Mucosa of descending colon (tissue), 3 donors: Measurements from ENCODE around the gene SCNN1B. TPM values are rescaled to one million over a fixed set of nuclear protein-coding genes. Genes with fewer than 3 reads are reported as not detected.

Experiments used
- ATAC-seq: fragments of 200-7000 bp; cut with Tn5 transposase; one replicate; pipeline ENCODE4 v1.9.1; 2020; ENCODE audit warnings: mild to moderate bottlenecking, moderate library complexity
- DNase-seq, 3 donors: peaks; one replicate each; pipeline ENCODE4 v3.0.0-alpha.2; 2020
- H3K36me3 ChIP-seq: fragments of 200-600 bp; one replicate; pipeline ENCODE4 v1.8.0; 2021; ENCODE audit warnings: low read depth, mild to moderate bottlenecking
- H3K4me1 ChIP-seq: fragments of 200-600 bp; one replicate; pipeline ENCODE4 v1.8.0; 2021; ENCODE audit warnings: low read depth, mild to moderate bottlenecking
- H3K4me3 ChIP-seq: fragments of 200-600 bp; one replicate; pipeline ENCODE4 v1.8.0; 2021; ENCODE audit warnings: mild to moderate bottlenecking
- H3K9me3 ChIP-seq: fragments of 200-600 bp; one replicate; pipeline ENCODE4 v1.8.0; 2021; ENCODE audit warnings: mild to moderate bottlenecking
- intact Hi-C, 2 donors: fragments of 100-400 bp; cut with DNase I in 1 of 2; cut with micrococcal nuclease in 1 of 2; formaldehyde crosslinking; loops; one replicate each; pipeline versions ENCODE4 v1.11.0 to v1.11.1; 2022; cut with DNase I, micrococcal nuclease
- total RNA-seq, 3 donors: library from RNA; stranded (reverse); fragmentation: NEBNext Ultra II Directional in 2 of 3; extraction: Animal tissue kit (Norgen Biotek cat#: 25700) in 2 of 3; gene quantifications; one replicate each; pipeline versions ENCODE4 v1.2.1 to v1.2.4, GENCODE V29; 2021 to 2023
- TF ChIP-seq, protein P1 (sequence below): fragments of 200-600 bp; IDR thresholded peaks from one replicate; pipeline ENCODE4 v1.8.0; 2022; ENCODE audit warnings: antibody characterized with exemption, mild to moderate bottlenecking
- donor health status: DM: no; HTN: no; CAD: no; lungs with moderate emphysema.
- donor health status: DM: no; HTN: no; CAD: no.
- donor health status: DM: no; HTN: yes; CAD: no.

The SCNN1B gene
- total RNA-seq, 3 donors from 2014 or later: 164 to 452 (median 204) TPM

DNA sequence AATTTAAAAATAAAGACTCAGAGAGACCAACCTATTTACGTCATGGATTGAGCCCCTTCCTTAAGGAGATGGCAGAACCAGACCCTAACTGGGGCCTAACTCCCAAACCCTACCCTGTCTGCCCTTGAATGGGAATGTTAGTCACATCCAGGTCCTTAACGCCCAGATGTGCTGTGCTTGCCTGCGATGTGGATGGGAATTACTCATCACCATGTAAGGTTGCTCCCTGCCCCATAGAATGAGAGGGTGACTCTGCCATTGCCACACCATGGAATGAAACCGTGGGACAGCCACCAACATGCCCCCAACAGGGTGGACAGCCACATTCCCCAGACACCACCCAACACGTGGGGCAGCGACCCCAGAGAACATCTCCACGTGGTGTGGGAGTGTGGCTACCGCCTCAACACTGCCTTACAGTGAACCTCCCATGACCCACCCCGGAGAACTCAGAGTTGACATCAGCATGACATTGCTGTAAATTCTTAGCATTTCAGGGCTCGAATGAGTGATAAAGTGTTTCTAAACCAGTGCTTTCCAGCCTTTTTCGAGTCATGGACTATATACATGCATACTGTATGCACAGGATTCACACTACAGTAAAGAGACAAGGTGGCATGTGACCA lies 31.8 kb downstream of the SCNN1B start:
- DNase-seq: no peak
- ATAC-seq: no peak
- intact Hi-C loops: no loop called here
- no peak overlapping the region for H3K4me3 ChIP-seq
- TF ChIP-seq, protein P1, sequence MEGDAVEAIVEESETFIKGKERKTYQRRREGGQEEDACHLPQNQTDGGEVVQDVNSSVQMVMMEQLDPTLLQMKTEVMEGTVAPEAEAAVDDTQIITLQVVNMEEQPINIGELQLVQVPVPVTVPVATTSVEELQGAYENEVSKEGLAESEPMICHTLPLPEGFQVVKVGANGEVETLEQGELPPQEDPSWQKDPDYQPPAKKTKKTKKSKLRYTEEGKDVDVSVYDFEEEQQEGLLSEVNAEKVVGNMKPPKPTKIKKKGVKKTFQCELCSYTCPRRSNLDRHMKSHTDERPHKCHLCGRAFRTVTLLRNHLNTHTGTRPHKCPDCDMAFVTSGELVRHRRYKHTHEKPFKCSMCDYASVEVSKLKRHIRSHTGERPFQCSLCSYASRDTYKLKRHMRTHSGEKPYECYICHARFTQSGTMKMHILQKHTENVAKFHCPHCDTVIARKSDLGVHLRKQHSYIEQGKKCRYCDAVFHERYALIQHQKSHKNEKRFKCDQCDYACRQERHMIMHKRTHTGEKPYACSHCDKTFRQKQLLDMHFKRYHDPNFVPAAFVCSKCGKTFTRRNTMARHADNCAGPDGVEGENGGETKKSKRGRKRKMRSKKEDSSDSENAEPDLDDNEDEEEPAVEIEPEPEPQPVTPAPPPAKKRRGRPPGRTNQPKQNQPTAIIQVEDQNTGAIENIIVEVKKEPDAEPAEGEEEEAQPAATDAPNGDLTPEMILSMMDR: no peak
- no peaks in the 10 kb centered on the region for H3K9me3 ChIP-seq
- no peaks in the 10 kb centered on the region for H3K36me3 ChIP-seq
- H3K4me1 ChIP-seq: peaks cover 12% of the 10 kb centered on the region

- H3K9me3 ChIP-seq: no peaks in the 10 kb centered on the region
- ATAC-seq: no peak
Observed at GRCh38 chr16:23334457-23334853, 32.4 kb downstream of the SCNN1B start.

GRCh38 chr16:23334950-23335349 lies 32.8 kb downstream of the SCNN1B start:
- peaks cover 12% of the 10 kb centered on the region for H3K4me1 ChIP-seq
- intact Hi-C loops: no loop called here
- no peaks in the 10 kb centered on the region for H3K9me3 ChIP-seq
- H3K4me3 ChIP-seq: no peak overlapping the region
- DNase-seq (no peak), ATAC-seq (no peak)
- no peaks in the 10 kb centered on the region for H3K36me3 ChIP-seq
- TF ChIP-seq, protein P1: no peak

More at GRCh38 chr16:23334457-23334853, 32.4 kb downstream of the SCNN1B start:
- no peak for DNase-seq
- no peak overlapping the region for H3K4me3 ChIP-seq
- H3K36me3 ChIP-seq: no peaks in the 10 kb centered on the region
- TF ChIP-seq, protein P1: no peak
- intact Hi-C loops: no loop called here
- H3K4me1 ChIP-seq: peaks cover 12% of the 10 kb centered on the region

DNA sequence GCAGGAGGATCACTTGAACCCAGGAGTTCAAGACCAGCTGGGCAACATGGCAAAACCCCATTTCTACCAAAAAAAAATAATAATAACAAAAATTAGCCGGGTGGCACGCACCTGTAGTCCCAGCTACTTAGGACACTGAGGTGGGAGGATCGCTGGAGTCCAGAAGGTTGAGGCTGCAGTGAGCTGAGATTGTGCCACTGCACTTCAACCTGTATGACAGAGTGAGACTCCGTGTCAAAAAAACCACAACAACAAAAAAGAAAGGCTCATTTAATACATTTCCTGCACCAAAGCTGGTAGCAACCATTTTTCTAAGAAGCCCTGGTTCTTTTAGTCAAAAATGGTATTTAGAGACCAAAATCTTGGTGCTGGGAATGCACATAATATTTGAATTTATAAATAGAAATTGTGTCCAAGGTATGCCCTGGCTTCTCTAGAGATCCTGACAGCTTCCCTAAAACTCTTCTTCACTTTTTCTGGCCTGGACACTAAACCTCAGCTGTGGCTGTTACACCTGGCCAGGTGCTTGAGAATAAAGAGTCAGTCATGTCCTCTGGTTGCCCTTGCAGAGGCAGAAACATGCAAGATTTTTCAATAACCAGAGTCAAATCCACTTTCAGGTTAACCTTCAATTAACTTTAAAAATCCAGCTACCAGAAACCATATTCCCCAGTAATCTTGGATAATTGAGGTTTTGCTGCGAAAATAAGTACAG lies 35.9 kb downstream of the SCNN1B start:
- H3K9me3 ChIP-seq: no peaks in the 10 kb centered on the region
- no peaks in the 10 kb centered on the region for H3K36me3 ChIP-seq
- peaks cover 19% of the 10 kb centered on the region for H3K4me1 ChIP-seq
- no peak for ATAC-seq
- TF ChIP-seq, protein P1: no peak
- DNase-seq: no peak
- H3K4me3 ChIP-seq: no peak overlapping the region
- intact Hi-C loops: no loop called here

DNA sequence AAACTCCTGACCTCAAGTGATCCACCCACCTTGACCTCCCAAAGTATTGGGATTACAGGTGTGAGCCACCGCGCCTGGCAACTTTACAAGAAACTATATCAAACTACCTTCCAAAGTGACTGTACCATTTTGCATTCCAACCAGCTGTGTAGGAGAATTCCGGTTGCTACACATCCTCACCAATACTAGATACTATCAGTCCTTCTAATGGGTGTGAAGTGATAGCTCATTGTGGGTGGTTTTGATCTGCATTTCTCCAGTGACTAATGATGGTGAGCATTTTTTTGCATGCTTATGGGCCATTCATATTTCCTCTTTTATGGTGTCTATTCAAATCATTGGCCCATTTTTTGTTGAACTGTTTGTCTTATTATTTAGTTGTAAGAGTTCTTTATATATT lies 37.7 kb downstream of the SCNN1B start:
- ATAC-seq: no peak
- intact Hi-C loops: no loop called here

More for the DNA sequence above, 37.7 kb downstream of the SCNN1B start:
- DNase-seq: no peak
- Histone ChIP-seq H3K36me3 (no peaks in the 10 kb centered on the region), H3K4me3 (no peak overlapping the region), H3K9me3 (no peaks in the 10 kb centered on the region), H3K4me1 (peaks cover 19% of the 10 kb centered on the region)
- TF ChIP-seq, protein P1: no peak
